ENCODE results near the gene RAD51B.

The RAD51B gene

GRCh38 chr14:68124979-68125731, 305.6 kb downstream of the RAD51B start:
- no peak for DNase-seq

DNA sequence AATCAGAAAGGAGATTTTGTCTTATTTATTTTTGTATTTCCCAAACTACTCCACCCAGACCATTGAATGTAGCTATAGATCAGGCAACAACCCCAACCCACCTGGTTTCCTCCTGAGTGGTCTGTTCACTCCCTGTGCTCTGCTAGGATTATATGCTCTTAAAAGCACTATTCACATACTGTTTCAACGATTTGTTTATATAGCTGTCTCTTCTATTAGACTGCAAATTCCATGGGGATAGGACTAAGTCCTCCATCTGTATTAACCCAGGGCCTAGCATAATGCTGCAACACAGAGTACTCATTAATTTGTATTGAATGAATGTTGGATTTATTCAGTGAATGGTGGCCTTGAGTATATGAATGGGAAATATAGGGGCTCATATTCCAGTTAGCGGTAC, 307.6 kb downstream of the RAD51B start:
- DNase-seq = no peak

DNA sequence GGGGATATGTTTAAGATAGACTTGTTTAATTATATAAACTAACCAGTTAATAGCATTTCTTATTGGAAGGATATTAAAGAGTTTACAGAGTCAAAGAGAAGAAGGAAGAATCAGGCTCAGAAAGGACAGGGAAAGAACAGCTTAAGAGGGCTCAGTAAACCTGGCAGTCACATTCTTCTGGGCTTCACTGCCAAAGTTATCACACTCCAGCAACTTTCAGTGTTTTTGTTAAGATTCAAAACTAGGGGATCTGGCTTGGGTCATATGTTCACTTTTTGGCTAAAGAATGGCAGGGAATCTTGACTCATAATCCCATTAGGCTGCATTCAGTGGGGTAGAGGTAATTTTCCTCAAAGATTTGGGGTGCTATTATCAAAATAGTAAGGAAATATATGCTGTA, 312.3 kb downstream of the RAD51B start:
- DNase-seq = no peak

DNA sequence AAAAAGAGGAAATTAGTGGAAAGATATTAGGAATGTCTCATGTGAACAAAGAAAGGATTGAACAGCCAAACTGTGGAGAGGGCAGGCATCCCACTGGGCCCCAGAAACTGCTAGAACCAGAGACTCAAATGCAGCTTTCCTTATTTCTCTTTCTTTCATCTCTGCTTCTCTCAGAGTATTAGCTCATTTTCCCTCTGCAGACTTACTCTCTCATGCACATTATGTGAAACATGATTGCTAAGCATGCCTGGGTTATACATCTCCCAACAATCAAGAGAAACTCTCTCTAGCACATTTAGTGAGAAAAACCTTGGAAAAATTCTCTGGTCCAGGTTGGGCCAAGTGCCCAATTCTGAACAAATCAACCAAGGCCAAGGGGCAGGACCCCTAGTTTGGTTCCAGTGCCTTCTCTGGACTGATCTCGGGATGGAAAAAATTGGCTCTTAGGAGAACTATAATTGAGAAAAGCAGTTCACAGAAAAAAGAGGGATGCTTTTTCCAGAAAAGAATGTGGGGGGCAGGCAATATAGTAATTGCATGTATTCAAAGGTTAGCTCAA, 313.1 kb downstream of the RAD51B start:
- DNase-seq = no peak

DNA sequence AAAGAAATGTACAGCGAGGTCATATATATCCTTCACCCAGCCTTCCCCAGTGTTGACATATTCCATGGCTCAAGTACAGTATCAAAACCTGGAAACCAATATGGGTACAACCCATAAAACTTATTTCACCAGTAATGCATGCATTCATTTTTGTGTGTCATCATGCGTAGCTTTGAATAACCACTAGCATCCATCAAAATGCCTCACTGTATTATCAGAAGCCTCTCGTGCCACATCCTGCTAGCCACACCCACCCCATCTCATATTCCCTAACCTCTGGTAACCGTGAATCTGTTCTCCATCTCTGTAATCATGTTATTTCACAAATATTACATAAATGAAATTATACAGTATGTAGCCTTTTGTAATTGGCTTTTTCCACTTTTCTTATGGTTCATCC, 314.3 kb downstream of the RAD51B start:
- no peak for DNase-seq

- no peak for DNase-seq
Observed at GRCh38 chr14:68135028-68135427, 315.4 kb downstream of the RAD51B start.

DNA sequence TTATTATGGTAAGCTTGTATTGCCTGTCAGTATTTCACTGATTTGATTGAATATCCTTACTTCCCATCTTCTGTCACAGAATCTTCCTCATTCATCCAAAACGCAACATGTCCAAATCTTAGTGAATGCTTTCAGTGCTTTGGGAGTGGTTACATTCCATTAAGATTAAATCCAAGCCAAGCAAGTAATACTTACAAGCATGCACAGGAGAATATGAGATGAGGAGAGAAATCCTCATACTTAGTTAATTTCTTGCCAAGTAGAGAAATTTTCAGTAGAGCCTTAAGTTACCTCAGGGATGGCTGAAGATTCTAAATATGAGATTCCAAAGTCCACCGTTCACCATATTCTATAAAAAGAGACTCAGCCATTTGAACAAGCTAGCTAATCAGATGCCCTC, 316.0 kb downstream of the RAD51B start:
- DNase-seq = no peak

- DNase-seq = no peak
Observed at GRCh38 chr14:68137704-68138619, 318.4 kb downstream of the RAD51B start.

DNA sequence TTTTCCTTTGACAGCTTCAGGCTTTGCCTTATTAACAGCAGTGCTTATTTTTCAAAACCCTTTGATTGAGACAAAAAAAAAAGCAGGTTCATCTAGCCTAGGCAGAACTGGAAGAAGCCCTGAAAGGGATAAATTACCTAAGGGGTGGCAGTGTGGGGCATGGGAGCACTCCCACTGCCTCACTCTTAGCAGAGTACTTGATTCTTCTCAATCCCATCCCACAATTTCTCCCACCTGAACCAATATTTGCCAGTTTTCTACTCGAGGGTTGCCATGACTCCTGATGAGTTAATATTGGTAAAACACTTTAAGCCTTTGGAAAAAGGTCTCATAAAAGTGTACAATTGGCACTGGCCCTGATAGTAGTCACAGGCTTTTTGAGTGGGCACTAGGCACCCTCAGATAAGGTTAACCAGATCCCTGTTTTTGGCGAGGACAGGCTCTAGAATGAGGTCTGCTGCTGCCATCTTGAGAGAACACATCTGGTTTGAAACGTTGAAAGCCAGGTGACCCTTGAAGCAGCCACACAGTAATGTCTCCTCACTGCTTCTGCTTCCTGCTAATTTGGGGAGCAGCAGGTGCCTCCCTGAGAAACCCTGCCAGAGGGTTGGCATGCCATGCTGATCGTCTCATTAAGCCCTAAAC, 320.0 kb downstream of the RAD51B start:
- no peak for DNase-seq

DNA sequence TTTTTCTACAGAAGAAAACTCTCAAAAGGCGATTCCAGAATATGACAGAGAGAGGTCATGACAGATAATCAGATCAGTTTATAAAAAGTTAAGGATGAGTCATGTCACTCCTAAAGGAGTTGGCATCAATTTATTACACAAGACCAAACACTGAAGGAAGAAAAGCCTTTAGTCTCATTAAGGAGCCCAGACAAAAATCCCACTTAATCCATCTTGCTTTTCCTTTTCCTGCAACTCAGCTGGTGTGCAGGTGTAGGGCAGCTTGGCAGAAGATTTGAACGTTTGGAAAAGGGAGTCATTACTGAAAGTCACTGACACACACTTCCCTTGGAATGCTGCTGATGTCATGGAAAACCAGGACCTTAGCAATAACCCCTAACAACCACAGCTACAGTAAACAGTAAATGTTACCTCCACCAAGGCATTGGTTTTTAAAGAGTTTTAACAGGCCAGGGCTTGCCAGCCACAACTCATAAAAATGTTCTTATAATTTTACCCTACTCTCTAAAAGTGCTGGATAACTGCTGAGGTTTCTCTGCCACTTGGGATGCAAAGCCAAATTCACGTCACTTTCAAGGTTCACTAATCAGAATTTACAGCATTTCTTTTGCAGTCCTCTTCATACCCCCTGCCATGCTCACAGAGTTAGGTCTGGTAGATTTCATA, 320.6 kb downstream of the RAD51B start:
- DNase-seq = no peak

DNA sequence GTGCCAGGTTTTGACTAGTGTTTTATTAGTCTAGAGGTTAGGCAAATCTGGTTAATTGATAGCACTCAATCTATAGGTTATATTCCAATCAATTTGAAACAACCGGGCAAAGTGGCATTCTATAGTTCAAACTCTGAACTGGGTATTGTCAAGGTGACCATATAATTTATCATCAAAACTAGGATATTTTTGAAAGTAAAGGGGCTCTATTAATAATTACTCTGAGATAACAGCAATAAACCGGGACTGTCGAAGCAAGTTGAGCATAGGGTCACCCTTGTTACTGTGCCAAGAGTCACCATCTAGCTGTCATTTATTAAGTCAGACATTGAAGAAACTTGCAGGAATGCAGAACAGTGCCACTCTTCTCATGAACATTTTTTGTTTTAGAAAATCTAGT, 321.2 kb downstream of the RAD51B start:
- no peak for DNase-seq

GRCh38 chr14:68141281-68142088, 321.9 kb downstream of the RAD51B start:
- DNase-seq = no peak

DNA sequence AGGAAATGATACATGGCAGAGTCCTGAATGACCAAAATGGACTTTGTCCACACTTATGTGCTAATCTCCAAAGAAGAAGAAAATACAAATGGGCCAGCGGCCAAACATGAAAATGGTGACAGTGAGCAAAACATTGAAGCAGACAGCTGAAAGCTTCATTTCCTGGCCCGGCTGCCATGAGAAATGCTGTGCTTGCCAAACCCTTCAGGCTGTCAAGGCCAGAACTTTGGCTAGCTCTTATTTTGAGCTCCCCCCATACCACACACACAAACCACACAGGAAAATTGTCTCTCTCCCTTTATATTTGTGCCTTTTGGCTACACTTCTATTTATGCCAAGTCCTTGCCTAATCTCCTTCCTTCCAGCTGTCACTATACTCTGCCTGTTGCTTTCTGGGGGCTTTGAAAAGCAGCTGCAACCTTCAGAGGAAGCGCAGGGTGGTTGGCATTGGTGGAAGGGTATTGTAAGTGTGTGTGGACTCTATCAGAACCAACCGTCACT, 323.8 kb downstream of the RAD51B start:
- DNase-seq = no peak

GRCh38 chr14:68144051-68144681, 324.6 kb downstream of the RAD51B start:
- no peak for DNase-seq

GRCh38 chr14:68145036-68145435, 325.5 kb downstream of the RAD51B start:
- DNase-seq = no peak

DNA sequence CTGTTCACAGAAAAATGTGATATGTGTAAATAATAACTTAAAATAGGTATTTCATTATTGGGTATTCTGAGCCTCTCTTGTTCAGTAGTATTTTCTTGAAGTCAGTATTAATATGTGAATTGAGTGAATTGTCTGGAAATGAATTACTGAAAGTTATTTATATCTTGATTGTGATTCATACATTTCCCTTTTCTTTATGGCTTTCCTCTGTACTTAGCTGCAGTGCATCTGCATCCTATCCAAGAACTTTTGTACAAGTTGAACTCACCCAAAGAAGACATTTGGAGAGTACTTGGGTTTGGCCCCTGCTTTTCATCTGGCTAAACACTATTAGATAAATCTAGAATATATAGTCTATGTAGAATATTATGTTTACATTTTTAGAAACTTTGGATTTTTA, 326.0 kb downstream of the RAD51B start:
- DNase-seq = no peak

- DNase-seq = no peak
Observed at GRCh38 chr14:68146818-68147217, 327.2 kb downstream of the RAD51B start.

GRCh38 chr14:68147303-68147702, 327.7 kb downstream of the RAD51B start:
- no peak for DNase-seq

DNA sequence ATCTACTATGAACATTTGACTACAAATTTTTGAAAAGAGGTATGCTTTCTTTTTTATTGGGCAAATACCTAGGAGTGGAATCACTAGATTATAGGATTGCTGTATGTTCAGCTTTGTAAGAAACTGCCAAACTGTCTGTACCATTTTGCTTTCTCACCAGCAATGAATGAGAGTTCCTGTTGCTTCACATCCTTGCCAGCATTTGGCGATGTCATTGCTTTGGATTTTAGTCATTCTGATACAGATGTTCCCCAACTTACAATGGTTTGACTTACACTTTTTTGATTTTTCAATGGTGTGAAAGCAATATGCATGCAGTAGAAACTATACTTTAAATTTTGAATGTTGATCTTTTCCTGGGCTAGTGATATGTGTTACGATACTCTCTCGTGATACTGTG, 328.7 kb downstream of the RAD51B start:
- DNase-seq = no peak

DNA sequence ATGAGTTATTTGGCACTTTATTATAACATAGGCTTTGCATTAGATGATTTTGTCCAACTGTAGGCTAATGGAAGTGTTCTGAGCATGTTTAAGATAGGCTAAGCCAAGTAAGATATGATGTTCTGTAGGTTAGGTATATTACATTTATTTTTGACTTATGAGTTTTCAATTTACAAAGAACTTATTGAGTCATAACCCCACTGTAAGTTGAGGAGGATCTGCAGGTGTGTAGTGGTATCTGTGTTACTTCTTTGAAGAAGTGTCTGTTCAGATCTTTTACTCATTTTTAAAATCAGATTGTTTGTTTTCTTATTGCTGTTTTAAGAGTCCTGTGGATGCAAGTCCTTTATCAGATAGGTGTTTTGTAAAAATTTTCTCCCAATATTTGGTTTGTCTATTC, 329.2 kb downstream of the RAD51B start:
- DNase-seq = no peak

DNA sequence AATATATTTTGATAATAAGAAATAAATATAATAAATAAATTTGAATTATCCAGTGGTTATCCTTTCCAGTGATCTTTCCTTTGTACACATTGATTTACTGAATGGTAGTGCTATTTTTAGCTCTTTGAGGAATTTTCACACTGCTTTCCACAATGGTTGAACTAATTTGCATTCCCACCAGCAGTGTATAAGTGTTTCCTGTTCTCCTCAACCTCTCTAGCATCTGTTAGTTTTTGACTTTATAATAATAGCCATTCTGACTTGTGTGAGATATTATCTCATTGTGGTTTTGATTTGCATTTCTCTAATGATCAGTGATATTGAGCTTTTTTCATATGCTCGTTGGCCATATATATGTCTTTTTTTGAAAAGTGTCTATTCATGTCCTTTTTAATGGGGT, 333.7 kb downstream of the RAD51B start:
- no peak for DNase-seq

Data from CD4-positive, alpha-beta T cell treated with Interleukin-21 for 1 hour (primary cell).